HG03565 (cell line): ENCODE measurements around the gene TMEM190.

Experiments used
- ATAC-seq: cut with Tn5 transposase; IDR thresholded peaks from one replicate; pipeline ENCODE4 v1.9.1; 2021; ENCODE audit warnings: mild to moderate bottlenecking, moderate library complexity; ENCODE audit not compliant: unreplicated experiment

The TMEM190 gene

DNA sequence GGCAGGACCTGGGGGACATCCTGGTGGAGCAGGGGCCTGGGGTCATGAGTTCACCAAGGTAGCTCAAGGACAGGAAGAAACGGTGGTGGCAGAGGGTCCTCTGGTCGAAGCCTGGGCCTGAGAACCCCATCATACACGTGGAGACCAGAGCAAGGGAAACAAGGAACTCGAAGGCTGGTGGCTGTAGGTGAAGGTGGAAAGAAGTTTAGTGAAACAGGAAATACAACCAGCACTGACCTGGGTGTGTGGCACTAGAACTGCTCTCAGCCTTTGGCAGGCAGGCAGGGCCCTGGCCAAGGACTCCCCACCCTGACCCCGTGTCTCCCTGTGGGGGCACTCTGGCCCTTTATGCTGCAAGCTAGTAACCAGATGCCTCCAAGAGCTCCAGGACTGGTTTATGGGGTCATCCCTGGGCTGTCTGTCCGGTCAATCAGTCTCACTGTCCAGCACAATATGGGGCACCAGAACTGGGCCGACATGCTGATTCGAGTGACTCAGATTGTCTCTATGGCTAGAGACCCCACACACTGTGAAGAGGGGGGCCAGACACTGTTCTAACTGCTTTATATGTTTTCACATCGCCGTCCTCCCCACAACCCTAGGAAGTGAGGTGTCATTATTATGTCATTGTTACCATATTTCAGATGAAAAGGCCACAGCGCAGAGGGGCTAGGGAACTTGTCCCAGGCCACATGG is 25.9 kb upstream of the TMEM190 start:
- no peak for ATAC-seq

DNA sequence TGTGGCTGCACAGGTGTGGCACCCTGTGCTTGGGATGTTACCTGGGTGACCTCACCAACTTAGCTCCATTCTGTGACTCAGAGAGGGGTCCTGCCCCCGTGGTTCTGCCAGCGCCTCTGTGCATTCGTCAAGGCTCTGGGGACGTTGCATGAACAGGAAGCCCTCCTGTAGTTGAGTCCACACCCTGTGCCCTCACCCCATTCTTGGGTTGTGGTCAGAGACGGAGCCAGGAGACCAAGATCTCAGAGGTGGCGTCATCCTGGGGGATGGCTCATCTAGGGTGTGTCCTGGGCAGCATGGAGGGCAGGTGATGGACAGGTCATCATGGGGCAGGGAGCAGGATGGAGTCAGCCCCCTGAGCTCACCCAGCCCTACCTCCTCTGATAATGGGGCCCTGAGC is 24.6 kb upstream of the TMEM190 start:
- ATAC-seq = no peak

DNA sequence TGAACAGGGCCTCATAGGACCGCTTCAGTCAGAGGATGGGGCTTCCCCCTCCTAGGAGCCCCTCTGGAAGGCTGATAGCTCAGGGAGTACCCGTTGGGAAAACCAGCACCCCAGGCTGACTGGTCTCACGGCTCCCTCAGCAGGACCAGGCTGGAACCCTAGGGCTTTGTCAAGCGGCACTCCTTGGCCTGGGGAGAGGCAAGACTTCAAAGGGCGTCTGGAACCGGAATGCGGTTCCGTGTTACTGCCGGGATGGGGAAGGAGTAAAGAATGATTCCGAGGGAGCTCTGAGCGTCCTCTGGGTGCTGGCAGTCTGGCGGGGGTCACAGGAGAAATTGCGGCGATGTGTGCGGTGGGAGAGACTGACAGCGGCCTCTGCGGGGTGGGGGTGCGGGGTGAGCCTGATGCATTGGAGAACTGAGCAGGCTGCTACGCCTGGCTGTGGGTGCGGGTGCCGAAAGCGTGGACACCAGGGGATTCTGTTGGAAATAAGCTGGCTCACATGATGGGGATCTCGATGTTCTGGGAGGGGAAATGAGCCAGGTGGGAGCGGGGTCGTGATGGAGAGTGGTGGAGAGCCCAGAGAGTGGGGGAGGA is 24.0 kb upstream of the TMEM190 start:
- no peak for ATAC-seq

DNA sequence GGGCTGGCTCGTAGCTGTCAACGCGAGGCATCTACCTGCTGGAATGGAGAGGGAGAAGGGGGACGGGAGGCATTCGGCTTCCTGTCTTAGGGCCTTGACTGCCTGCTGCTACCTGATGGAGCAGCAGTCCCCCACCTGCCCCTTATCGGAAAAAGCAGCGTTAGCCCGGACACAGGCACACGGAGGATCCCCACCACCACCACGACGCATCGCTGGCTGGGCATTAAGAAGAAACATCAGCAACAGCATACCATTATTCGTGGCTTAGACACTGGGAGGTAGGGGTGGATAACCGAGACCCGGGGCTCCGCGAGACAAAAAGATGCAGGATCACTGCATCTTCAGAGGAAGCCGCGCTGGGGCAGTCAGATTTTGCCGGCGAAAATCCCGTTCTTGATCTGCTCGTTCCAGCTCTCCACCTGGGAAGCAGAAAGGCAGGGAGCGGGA is 23.2 kb upstream of the TMEM190 start:
- no peak for ATAC-seq

- ATAC-seq = no peak
Measured at GRCh38 chr19:55353803-55354697, 22.6 kb upstream of the TMEM190 start.

DNA sequence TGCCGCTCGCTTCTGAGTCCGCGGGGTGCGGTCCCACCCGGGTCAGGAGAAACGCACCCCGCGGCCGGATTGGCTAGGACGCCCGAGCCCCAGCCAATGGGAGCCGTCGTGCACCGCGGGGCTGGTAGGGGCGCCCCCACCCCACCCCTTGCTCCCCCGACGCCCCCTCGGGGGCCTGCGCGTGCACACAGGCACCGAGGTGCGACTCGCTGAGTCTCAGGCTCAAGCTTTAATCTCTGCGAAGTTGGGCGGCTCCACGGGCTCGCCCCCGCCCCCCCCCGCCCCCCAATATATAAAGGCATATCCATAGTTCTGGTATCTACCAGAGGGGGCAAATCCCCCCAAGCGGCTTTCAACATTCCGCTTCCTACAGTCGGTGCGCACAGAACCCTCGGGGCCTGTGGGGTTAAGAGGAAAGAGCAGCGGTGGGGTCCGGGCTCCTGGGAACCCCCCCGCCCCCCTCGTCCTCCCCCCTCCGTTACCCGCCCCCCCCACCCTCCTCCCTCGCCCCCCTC is 21.9 kb upstream of the TMEM190 start, which contains the start of gene COX6B2:
Gene COX6B2, minus strand, starts transcription at position 22 of the 515 bp plus-strand sequence. CDS start 198 bp downstream, outside the sequence.
- no peak for ATAC-seq

GRCh38 chr19:55355213-55355821 is 21.3 kb upstream of the TMEM190 start:
- no peak for ATAC-seq

DNA sequence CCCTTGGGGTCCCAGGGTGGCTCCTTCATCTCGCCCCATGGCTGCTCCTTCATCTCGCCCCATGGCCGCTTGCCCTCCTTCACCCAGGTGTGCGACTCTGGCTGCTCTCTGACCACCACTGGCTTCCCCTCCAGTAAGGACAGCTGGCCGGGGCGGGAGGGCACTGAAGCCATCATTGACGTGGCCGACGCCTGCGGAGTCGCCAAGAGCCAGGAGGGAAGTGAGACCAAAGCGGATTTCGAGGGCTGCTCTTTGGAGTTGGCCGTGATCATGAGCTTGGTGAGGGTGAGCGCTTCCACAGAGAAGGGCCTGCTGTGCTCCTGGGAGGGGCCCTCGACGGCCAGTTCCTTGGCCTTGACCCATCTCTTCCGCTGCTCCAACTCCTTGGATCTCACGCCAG is 18.1 kb upstream of the TMEM190 start:
- no peak for ATAC-seq

GRCh38 chr19:55358943-55359908 is 17.4 kb upstream of the TMEM190 start:
- no peak for ATAC-seq

DNA sequence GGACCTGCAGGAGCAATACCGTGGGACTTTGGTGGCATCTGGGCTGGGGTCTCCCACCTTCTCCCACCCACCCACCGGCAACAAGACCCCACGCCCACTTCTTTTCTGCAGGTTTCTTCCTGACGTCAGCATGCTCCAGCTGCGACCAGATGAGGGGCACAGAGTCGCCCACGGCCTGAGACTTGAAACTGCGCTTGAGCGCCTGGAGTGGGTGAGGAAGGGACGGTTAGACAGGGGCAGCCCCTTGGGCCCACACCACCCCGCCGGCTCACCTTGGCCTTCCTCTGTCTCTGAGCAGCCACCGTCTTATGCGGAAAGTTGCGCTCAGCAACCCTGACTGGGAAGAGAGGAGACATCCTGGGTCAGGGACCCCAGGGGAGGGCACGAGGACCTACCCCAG is 15.7 kb upstream of the TMEM190 start:
- ATAC-seq = no peak

DNA sequence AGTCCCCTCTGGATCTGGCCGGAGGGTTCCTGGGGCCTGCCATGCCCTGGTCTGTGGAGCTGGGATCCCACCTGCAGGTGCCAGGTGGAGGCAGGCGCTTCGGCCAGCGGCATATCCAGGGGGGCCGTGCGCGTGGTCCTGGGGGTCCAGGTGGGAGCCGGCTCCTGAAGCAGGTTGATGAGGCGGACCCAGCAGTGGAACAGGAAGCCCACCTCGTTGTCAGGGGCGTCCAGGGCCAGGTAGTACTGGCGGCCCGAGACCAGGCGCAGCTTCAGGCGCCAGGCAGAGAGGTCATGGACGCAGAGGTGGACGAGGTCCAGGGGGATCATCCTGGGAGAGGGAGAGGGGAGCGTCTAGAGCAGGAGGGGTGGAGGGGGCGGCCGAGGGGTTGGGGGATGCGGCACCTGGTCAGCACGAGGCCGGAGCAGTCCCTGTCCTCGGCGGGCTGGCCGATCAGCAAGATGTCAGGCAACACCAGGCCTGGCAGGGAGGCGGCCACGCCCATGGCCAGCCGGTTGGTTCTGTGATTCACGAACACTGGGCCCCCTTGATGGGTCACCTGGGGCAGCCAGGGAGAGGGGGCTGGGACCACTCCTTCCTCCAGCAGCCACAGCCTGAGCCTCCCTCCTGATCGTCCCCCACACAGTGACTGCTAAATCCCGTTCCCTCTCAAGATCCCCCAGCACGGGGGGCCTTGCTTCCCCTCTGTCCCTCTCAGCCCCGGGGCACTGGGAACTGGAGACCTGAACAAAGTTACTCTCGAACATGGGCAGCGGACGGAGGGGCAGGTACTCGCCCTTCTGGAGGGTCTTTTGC is 14.2 kb upstream of the TMEM190 start:
- no peak for ATAC-seq

GRCh38 chr19:55362990-55363716 is 13.5 kb upstream of the TMEM190 start, which contains the start of gene GARIN5B:
Gene GARIN5B (minus strand): TSS chr19:55363260. CDS start chr19:55363066, 194 bp downstream.
- ATAC-seq = no peak

DNA sequence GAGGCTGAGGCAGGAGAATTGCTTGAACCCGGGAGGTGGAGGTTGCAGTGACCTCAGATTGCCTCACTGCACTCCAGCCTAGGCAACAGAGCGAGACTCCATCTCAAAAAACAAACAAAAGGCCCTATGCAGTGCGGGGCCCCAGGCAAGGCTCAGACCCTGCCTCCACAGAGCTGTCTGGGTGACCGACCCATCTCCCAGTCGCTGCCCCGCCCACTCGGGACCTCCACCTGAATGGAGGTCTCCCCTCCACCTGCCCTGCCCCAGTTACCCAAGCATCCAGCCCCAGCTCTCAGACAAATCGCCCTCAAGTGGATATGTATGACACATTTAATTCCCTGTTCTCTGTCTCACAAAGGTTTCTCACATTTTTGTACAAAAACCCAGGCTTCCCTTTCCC is 11.4 kb upstream of the TMEM190 start:
- ATAC-seq = no peak

- no peak for ATAC-seq
Measured at GRCh38 chr19:55365964-55366363, 10.7 kb upstream of the TMEM190 start.

DNA sequence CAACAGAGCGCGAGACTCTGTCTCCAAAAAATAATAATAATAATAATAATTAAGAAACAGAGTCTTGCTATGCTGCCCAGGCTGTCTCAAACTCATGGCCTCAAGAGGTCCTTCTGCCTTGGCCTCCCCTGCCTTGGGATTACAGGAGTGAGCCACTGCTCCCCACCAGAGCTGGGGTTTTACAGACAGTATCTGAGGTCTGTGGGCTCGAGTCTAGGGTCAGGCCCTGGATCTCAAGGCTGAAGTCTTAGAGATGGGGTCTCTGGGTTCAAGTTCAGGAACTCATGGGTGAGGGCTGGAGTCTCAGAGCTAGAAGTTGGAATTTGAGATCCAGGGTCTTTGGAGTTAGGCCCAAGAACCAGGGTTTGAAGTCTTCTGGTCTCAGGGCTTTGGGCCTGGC is 9.8 kb upstream of the TMEM190 start:
- ATAC-seq = no peak

GRCh38 chr19:55368106-55368505 is 8.5 kb upstream of the TMEM190 start:
- no peak for ATAC-seq

DNA sequence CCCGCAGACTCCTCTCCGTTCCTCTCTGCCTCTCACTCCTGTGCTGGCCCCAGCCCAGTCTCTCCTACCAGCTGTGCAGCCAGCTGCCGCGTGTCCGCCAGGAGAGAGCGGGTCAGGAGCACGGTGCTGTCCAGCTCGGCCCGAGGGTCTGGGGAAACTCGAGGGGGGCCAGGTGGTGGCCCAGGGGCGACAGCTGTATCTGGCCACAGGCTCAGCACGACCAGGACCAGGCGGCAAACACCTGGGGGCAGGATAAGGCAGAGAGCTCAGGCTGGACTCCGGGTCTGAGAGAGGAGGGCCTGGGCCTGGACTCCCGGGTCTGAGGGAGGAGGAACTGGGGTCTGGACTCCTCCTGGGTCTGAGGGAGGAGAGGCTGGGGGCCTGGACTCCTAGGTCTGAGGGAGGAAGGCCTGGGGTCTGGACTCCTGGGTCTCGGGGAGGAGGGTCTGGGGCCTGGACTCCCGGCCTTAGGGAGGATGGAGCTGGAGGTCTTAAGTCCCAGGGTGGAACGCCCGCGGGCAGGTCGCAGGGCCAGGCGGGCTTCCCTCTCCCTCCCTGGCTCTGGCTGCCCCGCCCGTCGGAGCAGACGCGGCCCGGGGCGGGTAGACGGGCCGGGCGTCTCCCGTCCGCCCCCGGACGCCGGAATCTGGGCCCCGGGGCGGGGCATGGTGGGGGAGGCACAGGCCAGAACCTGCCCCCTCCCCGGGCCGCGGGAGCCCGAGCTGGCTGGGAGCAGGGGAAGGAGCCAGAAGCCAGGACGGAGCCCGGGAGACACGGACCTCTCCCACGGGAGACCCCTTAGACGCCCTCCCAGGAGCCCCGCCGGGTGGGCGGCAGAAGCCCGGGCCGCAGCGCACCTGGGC is 7.7 kb upstream of the TMEM190 start:
- ATAC-seq = no peak
